ENCODE measurements around the gene ZFYVE19. TPM values are rescaled to one million over a fixed set of nuclear protein-coding genes. Genes with fewer than 3 reads are reported as not detected.

Gene ZFYVE19
- total RNA-seq, 1 donor from 2014 or later, result 34.4 TPM

- peaks cover 34% of the 10 kb centered on the region for H3K4me1 ChIP-seq
- peak overlapping the region in 1 of 2 donors; percentile 54 for H3K4me3 ChIP-seq
- H3K27ac ChIP-seq, result peak overlapping the region; percentile 70
- DNase-seq (ENCODE audit: extremely low spot score in 2 of 2), result no peak
- no peaks in the 10 kb centered on the region for H3K27me3 ChIP-seq
- intact Hi-C loops (cut with DNase I), result no loop called here
- no peaks in the 10 kb centered on the region for H3K36me3 ChIP-seq
- no peak for TF ChIP-seq POLR2AphosphoS5 (IDR thresholded peaks at IDR 0.05; ENCODE audit: insufficient read depth in 1 of 2, low read depth in 1 of 2)
- TF ChIP-seq POLR2A (IDR thresholded peaks at IDR 0.05), result no peak
- TF ChIP-seq CTCF (IDR thresholded peaks at IDR 0.05), result no peak
- H3K9me3 ChIP-seq, result no peaks in the 10 kb centered on the region
Measured at GRCh38 chr15:40846841-40847222, 39.9 kb downstream of the ZFYVE19 start.

GRCh38 chr15:40847223-40847961 is 40.5 kb downstream of the ZFYVE19 start:
- Histone ChIP-seq H3K4me3 (peak overlapping the region in 1 of 2 donors; percentile 54), H3K27me3 (no peaks in the 10 kb centered on the region), H3K4me1 (peaks cover 34% of the 10 kb centered on the region), H3K27ac (peak overlapping the region; percentile 70), H3K36me3 (no peaks in the 10 kb centered on the region), H3K9me3 (no peaks in the 10 kb centered on the region)
- no peak for DNase-seq (ENCODE audit: extremely low spot score in 2 of 2)
- TF ChIP-seq CTCF (IDR thresholded peaks at IDR 0.05) (no peak), POLR2A (IDR thresholded peaks at IDR 0.05) (no peak), POLR2AphosphoS5 (IDR thresholded peaks at IDR 0.05; ENCODE audit: insufficient read depth in 1 of 2, low read depth in 1 of 2) (peak; percentile 10 to 17)
- intact Hi-C loops (cut with DNase I), result no loop called here

GRCh38 chr15:40850576-40851112 is 43.8 kb downstream of the ZFYVE19 start:
- intact Hi-C loops (cut with DNase I), result no loop called here
- H3K4me1 ChIP-seq, result peaks cover 16% of the 10 kb centered on the region

GRCh38 chr15:40852529-40852928 is 45.6 kb downstream of the ZFYVE19 start:
- no peak for TF ChIP-seq POLR2A (IDR thresholded peaks at IDR 0.05)
- no peak for TF ChIP-seq CTCF (IDR thresholded peaks at IDR 0.05)
- TF ChIP-seq POLR2AphosphoS5 (IDR thresholded peaks at IDR 0.05; ENCODE audit: insufficient read depth in 1 of 2, low read depth in 1 of 2), result no peak
- no peak overlapping the region for H3K4me3 ChIP-seq
- no peaks in the 10 kb centered on the region for H3K9me3 ChIP-seq
- DNase-seq (ENCODE audit: extremely low spot score in 2 of 2), result no peak
- no peaks in the 10 kb centered on the region for H3K36me3 ChIP-seq
- no peaks in the 10 kb centered on the region for H3K27me3 ChIP-seq
- no peak overlapping the region for H3K27ac ChIP-seq
- peaks cover 10% of the 10 kb centered on the region for H3K4me1 ChIP-seq
- intact Hi-C loops (cut with DNase I), result no loop called here

More at GRCh38 chr15:40850576-40851112, 43.8 kb downstream of the ZFYVE19 start:
- TF ChIP-seq CTCF (IDR thresholded peaks at IDR 0.05) (no peak), POLR2AphosphoS5 (IDR thresholded peaks at IDR 0.05; ENCODE audit: insufficient read depth in 1 of 2, low read depth in 1 of 2) (no peak), POLR2A (IDR thresholded peaks at IDR 0.05) (no peak)
- Histone ChIP-seq H3K4me3 (no peak overlapping the region), H3K9me3 (no peaks in the 10 kb centered on the region), H3K27ac (no peak overlapping the region), H3K36me3 (no peaks in the 10 kb centered on the region), H3K27me3 (no peaks in the 10 kb centered on the region)
- DNase-seq (ENCODE audit: extremely low spot score in 2 of 2), result no peak
